HepG2 (cell line): ENCODE measurements around the gene CST4. TPM values are rescaled to one million over a fixed set of nuclear protein-coding genes. Genes with fewer than 3 reads are reported as not detected.

Experiments used
- AKNA ChIP-seq: sonication (generic); formaldehyde crosslinking; IDR thresholded peaks from 2 replicates; pipeline ENCODE4 v1.4.0; 2020; ENCODE audit warnings: missing genetic modification reagents, borderline replicate concordance
- SRSF9 ChIP-seq: fragments of 200-400 bp; formaldehyde crosslinking; IDR thresholded peaks from 2 replicates; pipeline ENCODE4 v1.6.1; 2018; ENCODE audit warnings: borderline replicate concordance, mild to moderate bottlenecking, low read depth, low read length; ENCODE audit not compliant: insufficient read depth, poor library complexity, severe bottlenecking
- XBP1 ChIP-seq: sonication (generic); formaldehyde crosslinking; IDR thresholded peaks from 2 replicates; pipeline ENCODE4 v1.5.0; 2020; ENCODE audit warnings: missing genetic modification reagents
- ZNF17 ChIP-seq: sonication (generic); formaldehyde crosslinking; IDR thresholded peaks from 2 replicates; pipeline ENCODE4 v1.5.0; 2020; ENCODE audit warnings: mild to moderate bottlenecking, missing genetic modification reagents
- ZNF747 ChIP-seq: sonication (generic); formaldehyde crosslinking; IDR thresholded peaks from 2 replicates; pipeline ENCODE4 v1.8.1; 2023; ENCODE audit warnings: missing genetic modification reagents, mild to moderate bottlenecking, borderline replicate concordance
- polyA plus RNA-seq, 8 experiments: library from polyadenylated mRNA; depleted of rRNA in 3 of 8; stranded (reverse) in 7 of 8; unstranded in 1 of 8; fragments of >200 nt; fragmentation: Illumina TruSeq in 4 of 8; extraction: Trizol in 4 of 8; gene quantifications; 2 replicates each; pipeline versions ENCODE4 v1.2.1 to v1.2.3, GENCODE V29; 2011 to 2016; ENCODE audit warnings: low read depth in 4 of 8, missing spikeins in 1 of 8, mixed read lengths in 1 of 8; ENCODE audit not compliant: insufficient read depth in 1 of 8
- total RNA-seq, 5 experiments: library from RNA; depleted of rRNA; stranded (reverse); fragments of >200 nt; fragmentation: Illumina TruSeq; extraction: Trizol; gene quantifications; 2 replicates each; pipeline ENCODE4 v1.2.3, GENCODE V29; 2016; ENCODE audit warnings: low read depth in 1 of 5
- TF ChIP-seq, protein P1 (sequence below): sonication (generic); formaldehyde crosslinking; IDR thresholded peaks from 2 replicates; pipeline ENCODE4 v1.4.0; 2020; ENCODE audit warnings: mild to moderate bottlenecking, missing genetic modification reagents
- TF ChIP-seq, protein P2 (sequence below): sonication (generic); formaldehyde crosslinking; IDR thresholded peaks from 2 replicates; pipeline ENCODE4 v1.5.1; 2020; ENCODE audit warnings: mild to moderate bottlenecking, missing genetic modification reagents, borderline replicate concordance

Gene CST4
- total and polyA plus RNA-seq, 2 of the 13 experiments (the other 11 are each of a cell fraction or from before 2014, with no cell fraction given) = not detected

- TF ChIP-seq, protein P1, sequence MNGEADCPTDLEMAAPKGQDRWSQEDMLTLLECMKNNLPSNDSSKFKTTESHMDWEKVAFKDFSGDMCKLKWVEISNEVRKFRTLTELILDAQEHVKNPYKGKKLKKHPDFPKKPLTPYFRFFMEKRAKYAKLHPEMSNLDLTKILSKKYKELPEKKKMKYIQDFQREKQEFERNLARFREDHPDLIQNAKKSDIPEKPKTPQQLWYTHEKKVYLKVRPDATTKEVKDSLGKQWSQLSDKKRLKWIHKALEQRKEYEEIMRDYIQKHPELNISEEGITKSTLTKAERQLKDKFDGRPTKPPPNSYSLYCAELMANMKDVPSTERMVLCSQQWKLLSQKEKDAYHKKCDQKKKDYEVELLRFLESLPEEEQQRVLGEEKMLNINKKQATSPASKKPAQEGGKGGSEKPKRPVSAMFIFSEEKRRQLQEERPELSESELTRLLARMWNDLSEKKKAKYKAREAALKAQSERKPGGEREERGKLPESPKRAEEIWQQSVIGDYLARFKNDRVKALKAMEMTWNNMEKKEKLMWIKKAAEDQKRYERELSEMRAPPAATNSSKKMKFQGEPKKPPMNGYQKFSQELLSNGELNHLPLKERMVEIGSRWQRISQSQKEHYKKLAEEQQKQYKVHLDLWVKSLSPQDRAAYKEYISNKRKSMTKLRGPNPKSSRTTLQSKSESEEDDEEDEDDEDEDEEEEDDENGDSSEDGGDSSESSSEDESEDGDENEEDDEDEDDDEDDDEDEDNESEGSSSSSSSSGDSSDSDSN = peak; percentile 77; the same call in 1 of the 2 replicates
- TF ChIP-seq AKNA (CRISPR knock-in tag) = no peak
- TF ChIP-seq ZNF747 = no peak
- no peak for TF ChIP-seq XBP1
- no peak for TF ChIP-seq SRSF9
- TF ChIP-seq ZNF17 (CRISPR knock-in tag) = no peak
- TF ChIP-seq, protein P2, sequence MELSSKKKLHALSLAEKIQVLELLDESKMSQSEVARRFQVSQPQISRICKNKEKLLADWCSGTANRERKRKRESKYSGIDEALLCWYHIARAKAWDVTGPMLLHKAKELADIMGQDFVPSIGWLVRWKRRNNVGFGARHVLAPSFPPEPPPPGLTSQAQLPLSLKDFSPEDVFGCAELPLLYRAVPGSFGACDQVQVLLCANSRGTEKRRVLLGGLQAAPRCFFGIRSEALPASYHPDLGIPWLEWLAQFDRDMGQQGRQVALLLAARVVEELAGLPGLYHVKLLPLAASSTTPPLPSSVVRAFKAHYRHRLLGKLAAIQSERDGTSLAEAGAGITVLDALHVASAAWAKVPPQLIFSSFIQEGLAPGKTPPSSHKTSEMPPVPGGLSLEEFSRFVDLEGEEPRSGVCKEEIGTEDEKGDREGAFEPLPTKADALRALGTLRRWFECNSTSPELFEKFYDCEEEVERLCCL (CRISPR knock-in tag) = no peak; the same call in 1 of the 2 replicates
Measured at GRCh38 chr20:23636182-23636907, 52.5 kb downstream of the CST4 start (continued).
